PC-9 (cell line): ENCODE measurements around the gene BOLA1.

Source experiments
- EZH2 ChIP-seq: fragments of 200-600 bp; sonication (generic); IDR thresholded peaks from 2 replicates; pipeline ENCODE4 v1.8.0; 2017; ENCODE audit warnings: antibody characterized with exemption, low read depth
- TF ChIP-seq, protein P1 (sequence below): fragments of 200-600 bp; sonication (generic); conservative IDR thresholded peaks from 2 replicates; pipeline ENCODE4 v1.6.1; 2017; ENCODE audit warnings: mixed run types, antibody characterized with exemption, mild to moderate bottlenecking, moderate library complexity

GRCh38 chr1:149896575-149896974 lies 2.8 kb upstream of the BOLA1 start:
- TF ChIP-seq, protein P1, sequence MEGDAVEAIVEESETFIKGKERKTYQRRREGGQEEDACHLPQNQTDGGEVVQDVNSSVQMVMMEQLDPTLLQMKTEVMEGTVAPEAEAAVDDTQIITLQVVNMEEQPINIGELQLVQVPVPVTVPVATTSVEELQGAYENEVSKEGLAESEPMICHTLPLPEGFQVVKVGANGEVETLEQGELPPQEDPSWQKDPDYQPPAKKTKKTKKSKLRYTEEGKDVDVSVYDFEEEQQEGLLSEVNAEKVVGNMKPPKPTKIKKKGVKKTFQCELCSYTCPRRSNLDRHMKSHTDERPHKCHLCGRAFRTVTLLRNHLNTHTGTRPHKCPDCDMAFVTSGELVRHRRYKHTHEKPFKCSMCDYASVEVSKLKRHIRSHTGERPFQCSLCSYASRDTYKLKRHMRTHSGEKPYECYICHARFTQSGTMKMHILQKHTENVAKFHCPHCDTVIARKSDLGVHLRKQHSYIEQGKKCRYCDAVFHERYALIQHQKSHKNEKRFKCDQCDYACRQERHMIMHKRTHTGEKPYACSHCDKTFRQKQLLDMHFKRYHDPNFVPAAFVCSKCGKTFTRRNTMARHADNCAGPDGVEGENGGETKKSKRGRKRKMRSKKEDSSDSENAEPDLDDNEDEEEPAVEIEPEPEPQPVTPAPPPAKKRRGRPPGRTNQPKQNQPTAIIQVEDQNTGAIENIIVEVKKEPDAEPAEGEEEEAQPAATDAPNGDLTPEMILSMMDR, result no peak
- TF ChIP-seq EZH2, result no peak
